T-helper 2 cell treated with Interferon-gamma antibody and Interleukin-4, amounts not matched to agents 100 ng/mL and 5 ng/mL, for 36 hours (primary cell): ENCODE results near the gene TEX38. TPM values are rescaled to one million over a fixed set of nuclear protein-coding genes. Genes with fewer than 3 reads are reported as not detected.
"Not testable (repeated sequence)": the region's sequence is repeated elsewhere in the genome, so short reads cannot be mapped to it uniquely, and the experiment has no call there.

Experiments
- intact Hi-C: fragments of 100-400 bp; cut with micrococcal nuclease; formaldehyde crosslinking; loops from one replicate; pipeline ENCODE4 v1.15.1; 2023
- total RNA-seq: library from RNA; stranded (reverse); gene quantifications from 2 replicates; pipeline ENCODE4 v1.2.3, GENCODE V29; 2022

TEX38 gene
- total RNA-seq, 1 donor from 2014 or later, result not detected

- intact Hi-C loops, result no loop called here
Measured at GRCh38 chr1:46687093-46687659, 15.5 kb downstream of the TEX38 start.

- intact Hi-C loops, result no loop called here
Measured at GRCh38 chr1:46687921-46688509, 16.4 kb downstream of the TEX38 start.

- intact Hi-C loops, result no loop called here
Measured at GRCh38 chr1:46689356-46689755, 17.7 kb downstream of the TEX38 start.

- intact Hi-C loops, result no loop called here
Measured at GRCh38 chr1:46689897-46690296, 18.2 kb downstream of the TEX38 start.

GRCh38 chr1:46690931-46691421 lies 19.3 kb downstream of the TEX38 start:
- intact Hi-C loops, result no loop called here

GRCh38 chr1:46691997-46692790 lies 20.5 kb downstream of the TEX38 start:
- intact Hi-C loops, result no loop called here

- intact Hi-C loops, result no loop called here
Measured at GRCh38 chr1:46692811-46693770, 21.4 kb downstream of the TEX38 start.

GRCh38 chr1:46694676-46695075 lies 23.0 kb downstream of the TEX38 start:
- intact Hi-C loops, result not testable (repeated sequence)

- intact Hi-C loops, result no loop called here
Measured at GRCh38 chr1:46697053-46697452, 25.4 kb downstream of the TEX38 start.

- intact Hi-C loops, result no loop called here
Measured at GRCh38 chr1:46699666-46700065, 28.0 kb downstream of the TEX38 start.

- intact Hi-C loops, result no loop called here
Measured at GRCh38 chr1:46703927-46704641, 32.4 kb downstream of the TEX38 start.

GRCh38 chr1:46705408-46705807 lies 33.8 kb downstream of the TEX38 start:
- intact Hi-C loops, result no loop called here

GRCh38 chr1:46708121-46708520 lies 36.5 kb downstream of the TEX38 start:
- intact Hi-C loops, result no loop called here

GRCh38 chr1:46714976-46715375 lies 43.3 kb downstream of the TEX38 start:
- intact Hi-C loops, result loop anchor here (10.0 kb wide), 1 partner anchor 600 kb away; the partner anchor contains the start of gene STIL

- intact Hi-C loops, result loop anchor here (2.0 to 10.0 kb wide), 3 partner anchors 41 to 597 kb away; partner anchors contain the start of genes ATPAF1 and STIL
Measured at GRCh38 chr1:46717654-46718053, 46.0 kb downstream of the TEX38 start.

GRCh38 chr1:46718340-46718726 lies 46.7 kb downstream of the TEX38 start:
- intact Hi-C loops, result loop anchor here (2.0 to 10.0 kb wide), 3 partner anchors 42 to 596 kb away; partner anchors contain the start of genes ATPAF1 and STIL

- intact Hi-C loops, result loop anchor here (1.0 to 10.0 kb wide), 5 partner anchors 42 to 596 kb away; partner anchors contain the start of genes ATPAF1, MKNK1, MOB3C and STIL
Measured at GRCh38 chr1:46718727-46719622, 47.3 kb downstream of the TEX38 start, which contains the start of gene EFCAB14. Gene EFCAB14, minus strand, starts transcription at chr1:46719114. Its CDS starts 1,027 bp downstream, at chr1:46718087.

GRCh38 chr1:46719689-46720088 lies 48.0 kb downstream of the TEX38 start:
- intact Hi-C loops, result loop anchor here (1.0 to 10.0 kb wide), 6 partner anchors 43 to 595 kb away; partner anchors contain the start of genes ATPAF1, MKNK1, MOB3C and STIL

GRCh38 chr1:46720319-46720718 lies 48.7 kb downstream of the TEX38 start:
- intact Hi-C loops, result loop anchor here (10.0 kb wide), 1 partner anchor 276 kb away; no protein-coding TSS in a partner anchor
